DMS53 treated with DMSO at 0.1 percent for 48 hours (cell line): ENCODE results near the gene PBX2.
"Not testable (repeated sequence)": the region's sequence is repeated elsewhere in the genome, so short reads cannot be mapped to it uniquely, and the experiment has no call there.

ENCODE experiments used
- DNase-seq: peaks from one replicate; lab custom pipeline; 2025; ENCODE audit not compliant: unreplicated experiment; lab: John Stamatoyannopoulos, UW

Gene PBX2

GRCh38 chr6:32190054-32190851, at the start of gene PBX2:
TSS of gene PBX2 (minus strand) at chr6:32190202. CDS start at chr6:32189915, 287 bp downstream.
- peak; percentile 41 for DNase-seq

- no peak for DNase-seq
Measured at GRCh38 chr6:32239462-32239861, 49.5 kb upstream of the PBX2 start.

GRCh38 chr6:32234934-32235333, 44.9 kb upstream of the PBX2 start:
- no peak for DNase-seq

- no peak for DNase-seq
Measured at GRCh38 chr6:32226434-32226833, 36.4 kb upstream of the PBX2 start.

GRCh38 chr6:32224696-32225095, 34.7 kb upstream of the PBX2 start:
- DNase-seq: no peak

GRCh38 chr6:32223258-32224235, 33.5 kb upstream of the PBX2 start, which contains the start of gene NOTCH4:
TSS of gene NOTCH4 (minus strand) at chr6:32224067. CDS start at chr6:32223928, 139 bp downstream.
- no peak for DNase-seq

GRCh38 chr6:32222333-32223230, 32.6 kb upstream of the PBX2 start:
- DNase-seq: no peak

GRCh38 chr6:32220021-32220420, 30.0 kb upstream of the PBX2 start:
- DNase-seq: no peak

- DNase-seq: no peak
Measured at GRCh38 chr6:32218167-32218566, 28.2 kb upstream of the PBX2 start.

- DNase-seq: no peak
Measured at GRCh38 chr6:32216998-32217397, 27.0 kb upstream of the PBX2 start.

GRCh38 chr6:32216285-32216684, 26.3 kb upstream of the PBX2 start:
- DNase-seq: no peak

GRCh38 chr6:32215617-32216016, 25.6 kb upstream of the PBX2 start:
- no peak for DNase-seq

GRCh38 chr6:32214126-32214525, 24.1 kb upstream of the PBX2 start:
- DNase-seq: no peak

GRCh38 chr6:32213649-32214048, 23.6 kb upstream of the PBX2 start:
- DNase-seq: no peak

GRCh38 chr6:32212076-32212760, 22.2 kb upstream of the PBX2 start:
- no peak for DNase-seq

- not testable (repeated sequence) for DNase-seq
Measured at GRCh38 chr6:32211432-32211831, 21.4 kb upstream of the PBX2 start.

GRCh38 chr6:32210191-32210601, 20.2 kb upstream of the PBX2 start:
- DNase-seq: no peak

- DNase-seq: no peak
Measured at GRCh38 chr6:32208996-32209395, 19.0 kb upstream of the PBX2 start.

- no peak for DNase-seq
Measured at GRCh38 chr6:32204268-32204715, 14.3 kb upstream of the PBX2 start.
